ENCODE results near the gene AGPAT4. TPM values are rescaled to one million over a fixed set of nuclear protein-coding genes. Genes with fewer than 3 reads are reported as not detected.

Gene AGPAT4
- polyA plus RNA-seq, 3 donors = 6.4 to 15.8 (median 6.9) TPM

DNA sequence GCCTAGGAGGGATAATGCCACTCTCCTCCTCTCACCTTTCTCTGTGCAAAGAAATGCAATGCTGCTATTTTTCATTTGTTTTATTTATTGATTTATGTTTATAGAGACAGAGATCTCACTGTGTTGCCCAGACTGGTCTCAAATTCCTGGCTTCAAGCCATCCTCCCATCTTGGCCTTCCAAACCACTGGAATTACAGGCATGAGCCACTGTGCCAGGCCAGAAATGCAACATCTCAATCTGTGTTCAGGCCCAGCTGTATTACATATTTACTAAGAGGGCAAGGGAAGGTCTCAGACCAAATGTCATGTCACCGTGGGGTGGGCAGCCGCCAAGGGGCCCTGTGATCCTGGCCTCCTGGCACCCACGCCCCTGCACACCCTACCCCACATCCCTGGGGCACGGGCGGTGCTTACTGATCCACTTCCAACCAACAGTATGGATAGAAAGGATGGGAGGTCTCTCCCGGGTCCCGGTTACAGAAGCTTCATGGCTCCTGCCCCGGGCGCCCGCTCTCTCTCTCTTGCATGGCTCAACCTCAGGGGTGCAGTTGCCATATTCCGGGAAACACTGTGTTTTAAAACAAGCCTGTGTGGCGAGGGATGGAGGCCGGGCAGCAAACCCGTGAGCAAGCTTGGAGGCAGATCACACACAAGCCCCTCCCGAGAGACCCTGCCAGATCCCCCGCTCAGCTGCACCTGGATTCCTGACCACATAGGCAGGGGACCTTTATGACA is 111.8 kb downstream of the AGPAT4 start:
- intact Hi-C loops (cut with micrococcal nuclease) = no loop called here
- Mint-ChIP-seq H3K9me3 (peaks cover 0 to 1% (median 0%) of the 10 kb centered on the region in 7 donors), H3K4me3 (no peak overlapping the region), H3K27ac (peak overlapping the region in 3 of 7 donors; percentile 23 to 83 (median 42)), H3K27me3 (ENCODE audit: low read depth in 3 of 3) (peaks cover 0 to under 1% (median 0%) of the 10 kb centered on the region in 3 donors), H3K36me3 (peaks cover 24 to 31% of the 10 kb centered on the region in 2 donors), H3K4me1 (no peaks in the 10 kb centered on the region)
- Histone ChIP-seq H3K9me3 (replicated peaks in 1 of 2; ENCODE audit: control insufficient read depth in 1 of 2, insufficient read depth in 1 of 2, low read length in 2 of 2) (peaks cover 0 to 4% of the 10 kb centered on the region in 2 donors), H3K4me1 (ENCODE audit: control insufficient read depth in 1 of 2, insufficient read depth in 2 of 2, low read length in 2 of 2) (no peaks in the 10 kb centered on the region), H4K20me1 (ENCODE audit: insufficient read depth, low read length) (no peaks in the 10 kb centered on the region), H3K27ac (ENCODE audit: low read depth in 1 of 2, low read length in 2 of 2) (no peak overlapping the region), H3K4me3 (replicated peaks in 1 of 3; ENCODE audit: low read depth in 2 of 3, low read length in 3 of 3) (no peak overlapping the region), H3K36me3 (replicated peaks in 1 of 2; ENCODE audit: control insufficient read depth in 1 of 2, insufficient read depth in 2 of 2, low read length in 2 of 2) (peaks cover 0 to 26% of the 10 kb centered on the region in 2 donors), H3K9ac (ENCODE audit: insufficient read depth, low read length, poor library complexity, severe bottlenecking) (no peak overlapping the region), H3K4me2 (replicated peaks; ENCODE audit: extremely low read depth, low read length, poor library complexity, severe bottlenecking) (no peak overlapping the region), H3K27me3 (ENCODE audit: control insufficient read depth in 2 of 2, insufficient read depth in 2 of 2, low read length in 2 of 2) (no peaks in the 10 kb centered on the region), H2AFZ (ENCODE audit: insufficient read depth, low read depth, low read length, poor library complexity, severe bottlenecking) (no peak overlapping the region), H3K79me2 (ENCODE audit: insufficient read depth, low read length) (no peaks in the 10 kb centered on the region)
- TF ChIP-seq, protein P1, sequence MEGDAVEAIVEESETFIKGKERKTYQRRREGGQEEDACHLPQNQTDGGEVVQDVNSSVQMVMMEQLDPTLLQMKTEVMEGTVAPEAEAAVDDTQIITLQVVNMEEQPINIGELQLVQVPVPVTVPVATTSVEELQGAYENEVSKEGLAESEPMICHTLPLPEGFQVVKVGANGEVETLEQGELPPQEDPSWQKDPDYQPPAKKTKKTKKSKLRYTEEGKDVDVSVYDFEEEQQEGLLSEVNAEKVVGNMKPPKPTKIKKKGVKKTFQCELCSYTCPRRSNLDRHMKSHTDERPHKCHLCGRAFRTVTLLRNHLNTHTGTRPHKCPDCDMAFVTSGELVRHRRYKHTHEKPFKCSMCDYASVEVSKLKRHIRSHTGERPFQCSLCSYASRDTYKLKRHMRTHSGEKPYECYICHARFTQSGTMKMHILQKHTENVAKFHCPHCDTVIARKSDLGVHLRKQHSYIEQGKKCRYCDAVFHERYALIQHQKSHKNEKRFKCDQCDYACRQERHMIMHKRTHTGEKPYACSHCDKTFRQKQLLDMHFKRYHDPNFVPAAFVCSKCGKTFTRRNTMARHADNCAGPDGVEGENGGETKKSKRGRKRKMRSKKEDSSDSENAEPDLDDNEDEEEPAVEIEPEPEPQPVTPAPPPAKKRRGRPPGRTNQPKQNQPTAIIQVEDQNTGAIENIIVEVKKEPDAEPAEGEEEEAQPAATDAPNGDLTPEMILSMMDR (IDR thresholded peaks at IDR 0.05) = no peak
- DNase-seq = no peak
- WGBS (ENCODE audit: insufficient coverage) = 97% methylated on average over 10 of the region's 16 CpGs

DNA sequence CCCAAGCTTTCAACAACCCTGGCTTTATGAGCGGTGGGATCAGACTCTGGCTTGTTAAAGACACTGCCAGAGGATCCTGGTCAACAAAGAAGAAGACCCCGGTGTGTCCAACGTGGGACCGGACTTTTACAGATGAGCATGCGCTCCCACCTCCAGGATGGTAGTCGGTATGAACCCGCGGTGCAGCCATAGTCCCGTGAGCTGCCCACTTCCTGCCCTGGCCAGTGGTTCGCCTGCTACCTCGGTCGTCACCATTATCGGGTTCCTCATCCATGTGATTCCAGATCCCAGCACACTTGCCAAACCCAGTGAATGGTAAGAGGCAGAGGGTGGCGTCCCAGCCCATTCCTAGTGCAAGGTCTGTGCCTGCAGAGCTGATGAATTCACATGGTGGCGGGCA is 112.7 kb downstream of the AGPAT4 start:
- H4K20me1 ChIP-seq (ENCODE audit: insufficient read depth, low read length) = no peaks in the 10 kb centered on the region
- no peak overlapping the region for H2AFZ ChIP-seq (ENCODE audit: insufficient read depth, low read depth, low read length, poor library complexity, severe bottlenecking)
- H3K27me3 Mint-ChIP-seq (ENCODE audit: low read depth in 3 of 3) = no peaks in the 10 kb centered on the region
- no peaks in the 10 kb centered on the region for H3K79me2 ChIP-seq (ENCODE audit: insufficient read depth, low read length)
- H3K36me3 Mint-ChIP-seq = peaks cover 22 to 30% of the 10 kb centered on the region in 2 donors
- H3K27me3 ChIP-seq (ENCODE audit: control insufficient read depth in 2 of 2, insufficient read depth in 2 of 2, low read length in 2 of 2) = no peaks in the 10 kb centered on the region
- 96% methylated on average over 11 of the region's 15 CpGs for WGBS (ENCODE audit: insufficient coverage)
- H3K4me2 ChIP-seq (replicated peaks; ENCODE audit: extremely low read depth, low read length, poor library complexity, severe bottlenecking) = no peak overlapping the region
- H3K4me3 ChIP-seq (replicated peaks in 1 of 3; ENCODE audit: low read depth in 2 of 3, low read length in 3 of 3) = no peak overlapping the region
- peaks cover 0 to 26% of the 10 kb centered on the region in 2 donors for H3K36me3 ChIP-seq (replicated peaks in 1 of 2; ENCODE audit: control insufficient read depth in 1 of 2, insufficient read depth in 2 of 2, low read length in 2 of 2)
- H3K9ac ChIP-seq (ENCODE audit: insufficient read depth, low read length, poor library complexity, severe bottlenecking) = no peak overlapping the region
- TF ChIP-seq, protein P1 (IDR thresholded peaks at IDR 0.05) = no peak
- H3K4me1 Mint-ChIP-seq = no peaks in the 10 kb centered on the region
- H3K4me1 ChIP-seq (ENCODE audit: control insufficient read depth in 1 of 2, insufficient read depth in 2 of 2, low read length in 2 of 2) = no peaks in the 10 kb centered on the region
- peak overlapping the region in 1 of 7 donors; percentile 23 for H3K27ac Mint-ChIP-seq
- peaks cover 0 to 3% (median 0%) of the 10 kb centered on the region in 7 donors for H3K9me3 Mint-ChIP-seq
- intact Hi-C loops (cut with micrococcal nuclease) = no loop called here
- DNase-seq = no peak
- no peak overlapping the region for H3K27ac ChIP-seq (ENCODE audit: low read depth in 1 of 2, low read length in 2 of 2)
- peaks cover 0 to 6% of the 10 kb centered on the region in 2 donors for H3K9me3 ChIP-seq (replicated peaks in 1 of 2; ENCODE audit: control insufficient read depth in 1 of 2, insufficient read depth in 1 of 2, low read length in 2 of 2)
- no peak overlapping the region for H3K4me3 Mint-ChIP-seq
